ENCODE results near the gene ATF6. TPM values are rescaled to one million over a fixed set of nuclear protein-coding genes. Genes with fewer than 3 reads are reported as not detected.

The ATF6 gene
- total RNA-seq, 2 experiments from 2014 or later = 20.8 to 23.0 TPM

GRCh38 chr1:161879261-161879660, 113.1 kb downstream of the ATF6 start:
- Mint-ChIP-seq H3K4me1 (ENCODE audit: low read depth) (no peaks in the 10 kb centered on the region), H3K27ac (no peak overlapping the region), H3K4me3 (no peak overlapping the region), H3K27me3 (no peaks in the 10 kb centered on the region), H3K36me3 (peaks cover 2% of the 10 kb centered on the region), H3K9me3 (no peaks in the 10 kb centered on the region)
- intact Hi-C loops (cut with micrococcal nuclease) = no loop called here
- CTCF ChIA-PET = interaction anchor here (0.9 to 1.6 kb wide), 2 partner anchors 26 to 87 kb away, joined by 4 to 5 read pairs; no protein-coding TSS in a partner anchor
- no peak for DNase-seq
- POLR2A ChIA-PET = interaction anchor here (0.6 kb wide), 1 partner anchor 129 kb away, joined by 3 read pairs; no protein-coding TSS in a partner anchor

DNA sequence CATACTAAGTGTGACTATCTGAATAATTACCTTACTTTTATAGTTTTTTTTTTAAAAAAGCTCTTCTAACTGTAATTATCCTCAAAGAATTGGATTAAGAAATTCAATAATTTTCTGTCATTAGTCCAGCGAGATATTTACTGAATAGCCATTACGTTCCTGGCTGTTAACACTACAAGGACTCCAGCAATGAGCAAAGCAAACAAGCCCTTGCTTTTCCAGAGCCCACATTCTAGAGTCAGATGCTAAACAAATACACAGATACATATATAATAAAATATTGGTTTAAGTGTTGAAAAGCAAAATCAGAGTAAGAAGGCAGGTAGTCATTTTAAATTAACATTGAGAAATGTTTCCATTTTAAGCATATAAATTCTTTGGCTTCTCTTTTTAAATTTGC, 118.4 kb downstream of the ATF6 start:
- no peaks in the 10 kb centered on the region for H3K27me3 Mint-ChIP-seq
- H3K4me3 Mint-ChIP-seq = no peak overlapping the region
- ChIA-PET CTCF (interaction anchor here (1.0 to 1.9 kb wide), 2 partner anchors 8 to 92 kb away, joined by 3 to 5 read pairs; no protein-coding TSS in a partner anchor), POLR2A (no interaction called here)
- H3K27ac Mint-ChIP-seq = no peak overlapping the region
- intact Hi-C loops (cut with micrococcal nuclease) = no loop called here
- H3K36me3 Mint-ChIP-seq = peaks cover 17% of the 10 kb centered on the region
- no peaks in the 10 kb centered on the region for H3K4me1 Mint-ChIP-seq (ENCODE audit: low read depth)
- no peaks in the 10 kb centered on the region for H3K9me3 Mint-ChIP-seq
- DNase-seq = no peak

DNA sequence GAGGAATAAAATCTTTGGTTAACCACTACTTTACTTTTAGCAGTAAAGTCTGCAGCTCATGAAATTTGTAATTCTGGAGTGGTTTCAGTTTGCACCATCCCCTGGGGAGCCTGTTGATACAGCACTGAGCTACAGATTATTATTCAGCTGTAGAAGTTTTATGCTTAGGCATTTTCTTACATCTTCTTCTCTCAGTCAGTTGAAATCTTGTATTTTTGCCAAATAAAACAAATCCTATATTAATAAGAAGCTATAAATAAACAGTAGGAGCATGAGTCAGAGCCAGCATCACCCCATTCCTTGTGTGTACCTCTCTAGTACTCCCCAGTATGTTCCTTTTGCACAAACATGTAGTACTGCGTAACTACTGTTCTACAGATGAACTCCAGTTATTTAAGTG, 118.9 kb downstream of the ATF6 start:
- no peak for DNase-seq
- no peaks in the 10 kb centered on the region for H3K9me3 Mint-ChIP-seq
- intact Hi-C loops (cut with micrococcal nuclease) = no loop called here
- CTCF ChIA-PET = interaction anchor here (1.0 to 1.9 kb wide), 2 partner anchors 9 to 92 kb away, joined by 3 to 5 read pairs; no protein-coding TSS in a partner anchor
- POLR2A ChIA-PET = no interaction called here
- H3K27ac Mint-ChIP-seq = no peak overlapping the region
- H3K36me3 Mint-ChIP-seq = peaks cover 22% of the 10 kb centered on the region
- H3K27me3 Mint-ChIP-seq = no peaks in the 10 kb centered on the region
- H3K4me3 Mint-ChIP-seq = no peak overlapping the region
- H3K4me1 Mint-ChIP-seq (ENCODE audit: low read depth) = no peaks in the 10 kb centered on the region

GRCh38 chr1:161885759-161886158, 119.6 kb downstream of the ATF6 start:
- no peak for DNase-seq
- no peaks in the 10 kb centered on the region for H3K4me1 Mint-ChIP-seq (ENCODE audit: low read depth)
- ChIA-PET CTCF (interaction anchor here (0.8 to 1.9 kb wide), 2 partner anchors 93 to 151 kb away, joined by 3 to 5 read pairs; no protein-coding TSS in a partner anchor), POLR2A (no interaction called here)
- no peaks in the 10 kb centered on the region for H3K9me3 Mint-ChIP-seq
- no peaks in the 10 kb centered on the region for H3K27me3 Mint-ChIP-seq
- intact Hi-C loops (cut with micrococcal nuclease) = no loop called here
- peaks cover 30% of the 10 kb centered on the region for H3K36me3 Mint-ChIP-seq
- no peak overlapping the region for H3K27ac Mint-ChIP-seq
- H3K4me3 Mint-ChIP-seq = no peak overlapping the region

DNA sequence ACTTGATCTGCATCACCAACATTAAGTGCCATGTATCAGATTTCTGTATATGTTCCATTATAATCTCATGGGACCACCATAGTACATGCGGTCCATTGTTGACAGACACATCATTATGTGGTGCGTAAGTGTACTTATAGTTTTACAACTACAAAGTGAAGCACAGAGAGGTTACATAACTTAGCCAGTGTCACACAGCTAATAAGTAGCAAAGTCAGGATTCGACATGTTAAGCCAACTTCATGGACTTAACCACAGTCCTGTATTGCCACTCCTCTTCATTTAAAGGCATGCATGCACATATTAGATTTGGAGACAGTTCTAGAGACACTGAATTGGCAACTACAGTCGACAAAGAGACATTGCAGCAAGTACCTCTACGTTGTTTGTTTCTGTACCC, 120.5 kb downstream of the ATF6 start:
- intact Hi-C loops (cut with micrococcal nuclease) = no loop called here
- no peak overlapping the region for H3K4me3 Mint-ChIP-seq
- POLR2A ChIA-PET = no interaction called here
- no peak overlapping the region for H3K27ac Mint-ChIP-seq
- no peak for DNase-seq
- CTCF ChIA-PET = no interaction called here
- H3K27me3 Mint-ChIP-seq = no peaks in the 10 kb centered on the region
- H3K4me1 Mint-ChIP-seq (ENCODE audit: low read depth) = no peaks in the 10 kb centered on the region
- no peaks in the 10 kb centered on the region for H3K9me3 Mint-ChIP-seq
- peaks cover 37% of the 10 kb centered on the region for H3K36me3 Mint-ChIP-seq

DNA sequence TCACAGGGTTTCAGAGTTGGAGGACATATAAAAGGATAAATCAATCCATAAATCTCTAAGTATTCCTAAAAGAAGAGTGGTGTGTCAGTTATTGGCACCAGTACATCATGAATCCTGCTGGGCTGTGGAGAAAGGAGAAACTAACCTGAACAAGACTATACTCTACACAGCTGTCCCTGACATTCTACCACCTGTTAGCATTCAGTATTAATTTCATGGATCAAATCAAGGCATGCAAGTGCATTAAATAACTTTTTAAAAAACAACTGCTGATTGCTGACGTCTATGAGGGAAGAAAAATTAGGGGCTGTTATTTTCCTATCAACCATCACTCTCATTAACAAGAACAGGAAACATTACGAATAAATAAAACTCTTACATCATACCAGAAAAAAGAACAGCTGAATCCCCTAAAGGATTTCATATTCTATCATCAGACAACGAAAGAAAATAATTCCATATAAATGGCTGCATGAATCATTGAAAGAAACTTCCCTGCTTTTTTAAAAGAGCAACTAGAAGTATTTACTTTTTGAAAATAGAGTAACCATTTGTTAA, 121.7 kb downstream of the ATF6 start:
- POLR2A ChIA-PET = no interaction called here
- H3K36me3 Mint-ChIP-seq = peaks cover 44% of the 10 kb centered on the region
- DNase-seq = no peak
- H3K9me3 Mint-ChIP-seq = no peaks in the 10 kb centered on the region
- no peak overlapping the region for H3K27ac Mint-ChIP-seq
- CTCF ChIA-PET = no interaction called here
- H3K4me1 Mint-ChIP-seq (ENCODE audit: low read depth) = no peaks in the 10 kb centered on the region
- intact Hi-C loops (cut with micrococcal nuclease) = no loop called here
- no peak overlapping the region for H3K4me3 Mint-ChIP-seq
- H3K27me3 Mint-ChIP-seq = no peaks in the 10 kb centered on the region

DNA sequence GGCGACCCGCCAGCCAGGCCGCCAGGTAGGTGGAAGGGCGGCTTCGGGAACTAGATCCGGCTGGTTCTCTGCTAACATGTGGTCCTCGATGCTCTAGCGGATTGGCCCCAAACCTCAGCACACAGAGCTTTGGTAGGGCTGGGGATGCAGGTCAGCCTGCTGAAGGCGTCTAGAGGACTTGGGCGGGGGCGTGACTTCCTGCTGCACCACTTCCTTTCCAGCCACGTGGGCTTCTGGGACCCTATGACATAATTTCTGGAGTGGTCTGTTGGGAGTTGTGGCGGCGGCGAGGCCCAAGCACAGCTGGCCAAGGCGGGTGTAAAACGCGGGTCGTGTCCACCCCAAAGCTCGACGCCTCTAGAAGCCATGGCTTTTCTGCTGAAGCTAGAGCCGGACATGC, 124.5 kb downstream of the ATF6 start:
- CTCF ChIA-PET = no interaction called here

DNA sequence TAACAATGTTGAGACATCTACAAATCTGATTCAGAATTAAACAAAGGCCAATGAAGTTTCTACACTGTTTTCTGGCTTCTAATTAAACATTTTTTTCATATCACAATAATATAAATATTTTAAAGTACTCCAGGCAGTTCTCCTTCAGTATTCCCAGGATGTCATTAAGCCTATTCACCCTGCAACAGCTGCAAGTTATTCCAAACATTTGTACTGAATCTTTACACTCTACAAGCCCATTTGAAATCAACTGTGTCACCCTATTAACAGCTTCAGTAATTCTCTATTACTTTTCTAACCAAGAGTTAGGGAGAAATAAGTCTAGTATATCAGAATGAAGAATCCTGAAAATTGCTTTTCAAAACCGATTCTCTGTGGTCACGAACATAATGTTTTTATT, 133.0 kb downstream of the ATF6 start:
- POLR2A ChIA-PET = no interaction called here
- H3K27me3 Mint-ChIP-seq = no peaks in the 10 kb centered on the region
- H3K36me3 Mint-ChIP-seq = no peaks in the 10 kb centered on the region
- H3K27ac Mint-ChIP-seq = no peak overlapping the region
- no peaks in the 10 kb centered on the region for H3K4me1 Mint-ChIP-seq (ENCODE audit: low read depth)
- no peak overlapping the region for H3K4me3 Mint-ChIP-seq
- DNase-seq = no peak
- H3K9me3 Mint-ChIP-seq = no peaks in the 10 kb centered on the region
- intact Hi-C loops (cut with micrococcal nuclease) = no loop called here
- CTCF ChIA-PET = no interaction called here

More for the DNA sequence above, 124.5 kb downstream of the ATF6 start:
- no peaks in the 10 kb centered on the region for H3K4me1 Mint-ChIP-seq (ENCODE audit: low read depth)
- no peak for DNase-seq
- H3K27me3 Mint-ChIP-seq = no peaks in the 10 kb centered on the region
- H3K9me3 Mint-ChIP-seq = no peaks in the 10 kb centered on the region
- peaks cover 44% of the 10 kb centered on the region for H3K36me3 Mint-ChIP-seq
- intact Hi-C loops (cut with micrococcal nuclease) = no loop called here
- POLR2A ChIA-PET = no interaction called here
- H3K4me3 Mint-ChIP-seq = no peak overlapping the region
- H3K27ac Mint-ChIP-seq = no peak overlapping the region

GRCh38 chr1:161900160-161900559, 134.0 kb downstream of the ATF6 start:
- Mint-ChIP-seq H3K27ac (no peak overlapping the region), H3K27me3 (no peaks in the 10 kb centered on the region), H3K4me1 (ENCODE audit: low read depth) (peaks cover 9% of the 10 kb centered on the region), H3K9me3 (no peaks in the 10 kb centered on the region), H3K4me3 (no peak overlapping the region), H3K36me3 (no peaks in the 10 kb centered on the region)
- no peak for DNase-seq
- ChIA-PET POLR2A (no interaction called here), CTCF (no interaction called here)
- intact Hi-C loops (cut with micrococcal nuclease) = loop anchor here (10.0 kb wide), 1 partner anchor 495 kb away; no protein-coding TSS in a partner anchor

- H3K27ac Mint-ChIP-seq = no peak overlapping the region
- H3K4me3 Mint-ChIP-seq = no peak overlapping the region
- no peak for DNase-seq
- peaks cover 16% of the 10 kb centered on the region for H3K4me1 Mint-ChIP-seq (ENCODE audit: low read depth)
- CTCF ChIA-PET = interaction anchor here (0.8 kb wide), 1 partner anchor 13 kb away, joined by 3 read pairs; no protein-coding TSS in a partner anchor
- no peaks in the 10 kb centered on the region for H3K36me3 Mint-ChIP-seq
- POLR2A ChIA-PET = no interaction called here
- intact Hi-C loops (cut with micrococcal nuclease) = loop anchor here (10.0 kb wide), 1 partner anchor 493 kb away; no protein-coding TSS in a partner anchor
- no peaks in the 10 kb centered on the region for H3K27me3 Mint-ChIP-seq
- H3K9me3 Mint-ChIP-seq = no peaks in the 10 kb centered on the region
Measured at GRCh38 chr1:161902182-161902581, 136.1 kb downstream of the ATF6 start.

- Mint-ChIP-seq H3K9me3 (no peaks in the 10 kb centered on the region), H3K36me3 (no peaks in the 10 kb centered on the region), H3K27me3 (no peaks in the 10 kb centered on the region), H3K4me3 (no peak overlapping the region), H3K4me1 (ENCODE audit: low read depth) (peaks cover 19% of the 10 kb centered on the region), H3K27ac (no peak overlapping the region)
- ChIA-PET CTCF (interaction anchor here (0.7 to 3.0 kb wide), 7 partner anchors 9 to 132 kb away, joined by 3 to 17 read pairs (median 4); no protein-coding TSS in a partner anchor), POLR2A (no interaction called here)
- DNase-seq = peak; percentile 45
- intact Hi-C loops (cut with micrococcal nuclease) = loop anchor here (2.0 to 10.0 kb wide), 2 partner anchors 113 to 489 kb away; no protein-coding TSS in a partner anchor
Measured at GRCh38 chr1:161905269-161905884, 139.3 kb downstream of the ATF6 start.

DNA sequence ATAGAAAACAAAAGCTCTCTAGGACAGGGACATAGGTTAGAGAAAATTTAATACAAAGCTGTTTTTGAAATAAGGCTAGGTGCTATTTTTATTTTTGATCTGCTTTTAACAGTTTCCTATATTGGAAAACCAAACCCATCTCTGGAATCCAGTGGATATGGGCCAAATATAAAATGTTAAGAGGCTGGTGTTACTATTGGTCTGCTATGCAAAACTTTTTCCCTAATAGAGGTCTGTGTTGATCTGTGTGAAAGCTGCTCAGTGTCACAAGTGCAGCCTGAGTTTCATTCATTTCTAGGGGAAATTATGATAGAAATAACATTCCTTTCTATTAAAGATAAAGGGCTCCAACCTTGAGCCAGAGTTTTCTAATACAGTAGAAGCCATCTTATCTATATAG, 141.1 kb downstream of the ATF6 start:
- Mint-ChIP-seq H3K27ac (no peak overlapping the region), H3K4me3 (no peak overlapping the region), H3K36me3 (no peaks in the 10 kb centered on the region), H3K4me1 (ENCODE audit: low read depth) (peaks cover 27% of the 10 kb centered on the region), H3K9me3 (no peaks in the 10 kb centered on the region), H3K27me3 (no peaks in the 10 kb centered on the region)
- CTCF ChIA-PET = interaction anchor here (1.2 kb wide), 1 partner anchor 17 kb away, joined by 3 read pairs; no protein-coding TSS in a partner anchor
- POLR2A ChIA-PET = interaction anchor here (1.2 kb wide), 1 partner anchor 8 kb away, joined by 6 read pairs; no protein-coding TSS in a partner anchor
- intact Hi-C loops (cut with micrococcal nuclease) = loop anchor here (10.0 kb wide), 1 partner anchor 488 kb away; no protein-coding TSS in a partner anchor
- no peak for DNase-seq

Data from activated CD4-positive, alpha-beta memory T cell treated with anti-CD3 and anti-CD28 coated beads for 36 hours (primary cell).